Left lung (tissue), 10 donors: ENCODE data around the gene CD53. TPM values are rescaled to one million over a fixed set of nuclear protein-coding genes. Genes with fewer than 3 reads are reported as not detected.

ENCODE experiments used
- ATAC-seq: fragments of 200-7000 bp; cut with Tn5 transposase; one replicate; pipeline ENCODE4 v1.9.1; 2020; ENCODE audit warnings: moderate library complexity
- DNase-seq, 4 donors: peaks; one replicate each; pipeline ENCODE4 v3.0.0-alpha.2; 2013 to 2020
- H3K27ac ChIP-seq, 2 donors: fragments of 200-600 bp; sonication (generic) in 1 of 2; one replicate each; pipeline versions ENCODE4 v1.5.0 to v1.8.0; 2020 to 2021
- H3K27me3 ChIP-seq, 2 donors: fragments of 200-600 bp; sonication (generic) in 1 of 2; one replicate each; pipeline versions ENCODE4 v1.5.0 to v1.8.0; 2020 to 2021
- H3K36me3 ChIP-seq, 2 donors: fragments of 200-600 bp; sonication (generic) in 1 of 2; one replicate each; pipeline versions ENCODE4 v1.5.0 to v1.8.0; 2020 to 2021
- H3K4me1 ChIP-seq, 2 donors: fragments of 200-600 bp; one replicate each; pipeline ENCODE4 v1.8.0; 2021
- H3K4me3 ChIP-seq, 2 donors: fragments of 200-600 bp; sonication (generic) in 1 of 2; one replicate each; pipeline versions ENCODE4 v1.5.0 to v1.8.0; 2020 to 2021; ENCODE audit warnings: mild to moderate bottlenecking in 1 of 2
- H3K9me3 ChIP-seq, 2 donors: fragments of 200-600 bp; sonication (generic) in 1 of 2; one replicate each; pipeline versions ENCODE4 v1.5.0 to v1.8.0; 2020 to 2021
- CTCF ChIP-seq, 2 donors: fragments of 200-600 bp; sonication (generic) in 1 of 2; IDR thresholded peaks; one replicate each; pipeline versions ENCODE4 v1.5.0 to v1.8.0; 2021; ENCODE audit warnings: antibody characterized with exemption in 2 of 2
- intact Hi-C, 2 donors: fragments of 100-400 bp; cut with DNase I; formaldehyde crosslinking; loops; one replicate each; pipeline versions ENCODE4 v1.11.2 to v1.14.2; 2022
- polyA plus RNA-seq, 6 donors: library from polyadenylated mRNA; unstranded; fragments of 120-200 nt; gene quantifications; one replicate each; pipeline ENCODE4 v1.2.1, GENCODE V29; 2013; ENCODE audit not compliant: insufficient read length in 6 of 6
- total RNA-seq, 2 donors: library from RNA; stranded (reverse); fragmentation: NEBNext Ultra II Directional; extraction: Animal tissue kit (Norgen Biotek cat#: 25700); gene quantifications; one replicate each; pipeline ENCODE4 v1.2.1, GENCODE V29; 2021
- donor health status: DM: no; HTN: yes; CAD: no.
- donor health status: DM: no; HTN: no; CAD: no.

The CD53 gene
- total and polyA plus RNA-seq, 8 donors = 7.8 to 261 (median 10.9) TPM

- Histone ChIP-seq H3K9me3 (no peaks in the 10 kb centered on the region), H3K27ac (peak overlapping the region in 1 of 2 donors; percentile 7), H3K27me3 (no peaks in the 10 kb centered on the region), H3K4me1 (peaks cover 0 to 70% of the 10 kb centered on the region in 2 donors), H3K36me3 (no peaks in the 10 kb centered on the region), H3K4me3 (peak overlapping the region in 1 of 2 donors; percentile 60)
- intact Hi-C loops = no loop called here
- no peak for ATAC-seq
- no peak for DNase-seq
- TF ChIP-seq CTCF (IDR thresholded peaks at IDR 0.05) = no peak
Observed at GRCh38 chr1:110876748-110877341, 3.9 kb downstream of the CD53 start.

- peaks cover 0 to 70% of the 10 kb centered on the region in 2 donors for H3K4me1 ChIP-seq
- no peaks in the 10 kb centered on the region for H3K27me3 ChIP-seq
- no peaks in the 10 kb centered on the region for H3K9me3 ChIP-seq
- peak overlapping the region in 1 of 2 donors; percentile 7 for H3K27ac ChIP-seq
- H3K36me3 ChIP-seq = no peaks in the 10 kb centered on the region
- ATAC-seq (no peak), DNase-seq (no peak)
- peak overlapping the region in 1 of 2 donors; percentile 60 for H3K4me3 ChIP-seq
- no peak for TF ChIP-seq CTCF (IDR thresholded peaks at IDR 0.05)
- intact Hi-C loops = no loop called here
Observed at GRCh38 chr1:110877364-110877763, 4.4 kb downstream of the CD53 start.

GRCh38 chr1:110877776-110878175, 4.8 kb downstream of the CD53 start:
- H3K27me3 ChIP-seq = no peaks in the 10 kb centered on the region
- no peak for DNase-seq
- ATAC-seq = no peak
- no peaks in the 10 kb centered on the region for H3K9me3 ChIP-seq
- no peak for TF ChIP-seq CTCF (IDR thresholded peaks at IDR 0.05)
- intact Hi-C loops = no loop called here
- H3K27ac ChIP-seq = no peak overlapping the region
- H3K4me1 ChIP-seq = peaks cover 0 to 72% of the 10 kb centered on the region in 2 donors
- peak overlapping the region in 1 of 2 donors; percentile 60 for H3K4me3 ChIP-seq
- H3K36me3 ChIP-seq = no peaks in the 10 kb centered on the region

- no peak overlapping the region for H3K4me3 ChIP-seq
- TF ChIP-seq CTCF (IDR thresholded peaks at IDR 0.05) = no peak
Observed at GRCh38 chr1:110878591-110878990, 5.6 kb downstream of the CD53 start.

GRCh38 chr1:110878993-110879392, 6.0 kb downstream of the CD53 start:
- peak overlapping the region in 1 of 2 donors; percentile 81 for H3K27ac ChIP-seq

More at GRCh38 chr1:110878591-110878990, 5.6 kb downstream of the CD53 start:
- Histone ChIP-seq H3K9me3 (no peaks in the 10 kb centered on the region), H3K4me1 (peaks cover 0 to 80% of the 10 kb centered on the region in 2 donors), H3K27me3 (no peaks in the 10 kb centered on the region), H3K27ac (no peak overlapping the region), H3K36me3 (no peaks in the 10 kb centered on the region)
- intact Hi-C loops = no loop called here
- DNase-seq (no peak), ATAC-seq (no peak)

More at GRCh38 chr1:110878993-110879392, 6.0 kb downstream of the CD53 start:
- no peak for DNase-seq
- intact Hi-C loops = no loop called here
- no peak for ATAC-seq
- Histone ChIP-seq H3K36me3 (no peaks in the 10 kb centered on the region), H3K9me3 (no peaks in the 10 kb centered on the region), H3K4me3 (peak overlapping the region in 1 of 2 donors; percentile 13), H3K27me3 (no peaks in the 10 kb centered on the region), H3K4me1 (peaks cover 0 to 84% of the 10 kb centered on the region in 2 donors)
- no peak for TF ChIP-seq CTCF (IDR thresholded peaks at IDR 0.05)
